ENCODE data around the gene FAAP24. TPM values are rescaled to one million over a fixed set of nuclear protein-coding genes. Genes with fewer than 3 reads are reported as not detected.
A peak's percentile ranks its signal among the peaks of the same experiment; 100 is the strongest.
"Not testable (repeated sequence)": the region's sequence is repeated elsewhere in the genome, so short reads cannot be mapped to it uniquely, and the experiment has no call there.

Gene FAAP24, protein sequence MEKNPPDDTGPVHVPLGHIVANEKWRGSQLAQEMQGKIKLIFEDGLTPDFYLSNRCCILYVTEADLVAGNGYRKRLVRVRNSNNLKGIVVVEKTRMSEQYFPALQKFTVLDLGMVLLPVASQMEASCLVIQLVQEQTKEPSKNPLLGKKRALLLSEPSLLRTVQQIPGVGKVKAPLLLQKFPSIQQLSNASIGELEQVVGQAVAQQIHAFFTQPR
- 1 to 10 TPM; 2.9 to 3.3 (median 3.1) TPM for polyA plus RNA-seq (ENCODE audit: insufficient read length in 4 of 4)

DNA sequence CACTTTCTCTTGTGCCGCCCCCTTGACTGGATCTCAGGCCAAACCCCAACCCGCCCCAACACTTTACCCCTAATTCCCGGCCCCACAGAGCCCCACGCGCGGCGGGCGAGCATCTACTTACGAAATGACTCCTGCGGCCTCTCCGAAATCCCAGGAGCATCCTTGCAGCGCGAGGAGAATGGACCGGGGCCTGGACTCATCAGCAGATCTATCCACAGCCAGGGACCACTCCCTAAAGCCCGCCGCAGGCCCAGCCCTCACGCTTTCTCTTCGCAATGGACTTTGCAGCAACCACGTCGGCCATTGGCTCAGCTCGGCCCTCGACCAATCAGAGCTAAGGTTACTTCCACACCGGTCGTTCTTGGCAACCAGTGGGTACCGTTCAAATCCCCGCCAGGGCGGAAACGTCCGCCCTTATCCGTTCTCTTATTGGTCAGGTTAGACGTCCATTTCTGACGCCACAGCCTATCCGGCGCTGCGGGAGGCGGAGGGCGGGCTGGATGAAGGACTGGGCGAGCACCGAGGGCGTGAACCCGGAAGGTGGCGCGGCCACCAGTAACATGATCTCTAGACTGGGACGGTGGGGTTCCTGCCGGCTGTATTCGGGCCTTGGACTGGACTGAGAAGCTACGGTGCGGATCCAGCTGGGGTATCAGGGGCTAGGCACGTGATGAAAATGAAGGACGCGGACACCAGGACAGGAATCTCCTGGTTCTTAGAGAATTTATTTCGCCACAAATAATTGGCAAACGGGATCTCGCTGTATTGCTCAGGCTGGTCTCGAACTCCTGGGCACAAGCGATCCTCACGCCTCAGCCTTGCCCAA is at the start of gene FAAP24, which contains the start of gene CEP89:
Gene FAAP24 (plus strand): TSS at position 528 of the 826 bp plus-strand sequence. CDS start 955 bp downstream, outside the sequence.
Gene CEP89 (minus strand): TSS at position 244 of the 826 bp plus-strand sequence. CDS start 84 bp downstream, at position 160.
- peak; percentile 98 to 99 (median 99) for DNase-seq (ENCODE audit: low read depth in 4 of 4, low spot score in 2 of 4)

DNA sequence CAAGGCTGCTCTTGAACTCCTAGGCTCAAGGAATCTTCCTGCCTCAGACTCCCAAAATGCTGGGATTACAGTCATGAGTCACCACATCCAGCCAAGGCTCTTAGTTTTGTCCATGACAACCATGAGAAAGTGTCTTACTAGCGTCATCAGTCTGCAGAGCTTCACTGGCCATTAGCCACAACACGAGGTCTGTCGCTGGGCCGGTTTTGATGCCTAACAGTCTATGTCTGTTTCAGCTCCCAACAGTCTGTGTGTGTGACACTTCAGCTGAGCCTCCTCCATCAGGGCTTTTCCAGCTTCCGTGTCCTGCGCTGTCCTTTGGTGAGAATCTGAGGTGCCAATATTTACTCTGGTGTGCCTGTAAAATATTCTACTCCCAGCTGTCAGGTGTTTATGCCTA is 47.8 kb upstream of the FAAP24 start:
- DNase-seq (ENCODE audit: low read depth in 4 of 4, low spot score in 2 of 4) = no peak

DNA sequence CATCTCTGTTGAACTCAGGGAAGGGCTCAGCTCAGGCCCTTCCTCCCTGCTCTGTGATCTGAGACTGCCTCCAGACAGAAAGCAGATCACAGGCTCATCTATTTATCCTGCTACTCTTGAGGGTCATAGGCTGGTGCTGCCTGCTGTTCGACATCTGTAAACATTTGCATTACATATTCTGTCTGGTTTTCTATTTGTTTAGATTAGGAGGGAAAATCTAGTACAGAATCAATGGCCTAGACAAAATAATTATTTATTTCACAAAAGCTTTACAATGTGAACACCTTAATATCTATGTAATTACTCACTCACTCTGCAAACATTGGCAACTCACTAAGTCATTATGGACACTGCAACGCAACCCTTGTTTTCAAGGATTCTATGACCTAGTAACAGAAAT is 43.2 kb upstream of the FAAP24 start:
- DNase-seq (ENCODE audit: low read depth in 4 of 4, low spot score in 2 of 4) = no peak

DNA sequence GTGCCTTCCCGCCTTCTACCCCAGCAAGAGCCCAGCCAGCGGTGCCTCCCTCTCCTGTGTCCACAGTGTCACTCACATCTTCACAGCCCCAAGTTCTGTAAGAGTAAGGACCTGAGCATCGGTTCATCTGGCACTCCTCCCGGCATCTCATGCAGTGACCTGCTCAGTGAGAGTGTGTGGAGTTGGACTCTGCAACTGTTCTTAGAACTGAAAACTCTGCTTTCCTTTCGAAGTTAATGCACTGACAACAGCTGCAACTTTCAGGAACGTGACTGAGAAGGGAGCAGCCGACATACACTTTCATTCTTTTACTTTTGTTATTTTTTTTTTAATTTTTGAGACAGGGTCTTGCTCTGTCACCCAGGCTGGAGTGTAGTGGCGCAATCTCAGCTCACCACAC is 41.5 kb upstream of the FAAP24 start:
- no peak for DNase-seq (ENCODE audit: low read depth in 4 of 4, low spot score in 2 of 4)

DNA sequence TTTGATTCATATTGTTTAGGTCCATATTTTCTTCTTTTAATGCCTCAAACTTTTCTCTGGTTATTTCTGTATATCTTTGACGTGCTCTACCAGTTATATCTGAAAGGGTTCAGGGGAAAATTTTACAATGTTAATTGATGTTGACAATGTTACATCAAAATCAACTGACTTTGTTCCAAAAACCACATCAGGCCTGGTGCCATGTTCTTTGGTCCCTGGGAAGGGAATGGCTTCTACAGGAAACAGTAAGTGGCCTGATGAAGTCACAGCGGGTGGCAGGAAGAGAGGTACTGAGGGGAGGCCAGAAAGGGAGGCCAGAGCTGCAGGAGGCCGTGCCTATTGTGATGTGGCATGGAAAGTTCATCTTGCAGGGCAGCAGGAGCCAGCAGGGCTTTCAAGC is 38.5 kb upstream of the FAAP24 start:
- no peak for DNase-seq (ENCODE audit: low read depth in 4 of 4, low spot score in 2 of 4)

DNA sequence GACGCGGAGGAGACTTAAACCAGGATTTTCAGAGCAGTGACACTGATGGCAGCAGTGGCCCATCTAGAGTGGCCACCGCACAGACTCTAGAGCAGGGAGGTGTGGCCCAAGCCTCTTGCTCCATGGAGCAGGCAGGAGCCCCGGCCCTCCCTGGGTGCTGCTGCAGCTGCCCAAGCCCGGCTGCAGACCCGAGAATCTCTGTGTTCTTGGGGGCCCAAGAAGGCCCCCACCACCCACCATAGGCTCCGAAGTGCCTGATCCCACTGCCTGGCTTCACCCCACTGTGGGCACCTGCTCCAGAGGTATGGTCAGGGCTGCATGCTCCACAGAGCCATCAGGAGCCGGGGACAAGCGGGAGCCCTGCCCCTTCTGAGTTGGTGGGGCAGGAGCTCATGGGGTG is 36.4 kb upstream of the FAAP24 start:
- DNase-seq (ENCODE audit: low read depth in 4 of 4, low spot score in 2 of 4) = no peak

DNA sequence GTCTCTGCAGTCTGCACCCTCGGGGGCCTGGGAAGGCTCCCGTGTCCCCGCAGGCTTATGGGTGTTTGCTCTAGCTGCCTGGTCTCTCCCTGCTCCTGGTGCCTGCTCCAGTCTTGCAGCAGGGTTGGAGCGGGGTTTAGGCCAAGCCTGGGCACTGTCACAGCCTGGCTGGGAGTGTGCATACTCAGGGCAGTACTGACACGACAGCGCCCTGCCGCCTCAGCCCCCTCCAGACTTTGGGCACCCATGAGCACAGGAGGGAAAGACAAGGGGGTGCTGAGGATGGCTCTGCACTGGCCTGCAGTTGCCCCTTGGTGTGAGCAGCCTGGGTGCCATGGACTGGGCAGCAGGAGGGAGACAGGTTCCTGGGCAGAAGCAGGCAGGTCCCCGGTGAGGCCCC is 36.0 kb upstream of the FAAP24 start:
- no peak for DNase-seq (ENCODE audit: low read depth in 4 of 4, low spot score in 2 of 4)

DNA sequence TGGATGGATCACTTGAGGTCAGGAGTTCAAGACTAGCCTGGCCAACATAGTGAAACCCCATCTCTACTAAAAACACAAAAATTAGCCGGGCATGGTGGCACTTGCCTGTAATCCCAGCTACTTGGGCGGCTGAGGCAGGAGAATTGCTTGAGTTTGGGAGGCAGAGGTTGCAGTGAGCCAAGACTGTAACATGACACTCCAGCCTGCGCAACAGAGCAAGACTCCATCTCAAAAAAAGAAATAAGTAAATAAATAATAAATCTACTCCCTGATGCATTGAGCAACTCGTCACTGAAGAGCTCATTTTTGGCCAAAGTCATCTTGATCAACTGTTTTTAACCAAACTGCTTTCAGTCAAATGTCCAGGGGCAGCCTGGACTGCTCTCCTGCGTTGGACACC is 30.8 kb upstream of the FAAP24 start:
- DNase-seq (ENCODE audit: low read depth in 4 of 4, low spot score in 2 of 4) = not testable (repeated sequence)

DNA sequence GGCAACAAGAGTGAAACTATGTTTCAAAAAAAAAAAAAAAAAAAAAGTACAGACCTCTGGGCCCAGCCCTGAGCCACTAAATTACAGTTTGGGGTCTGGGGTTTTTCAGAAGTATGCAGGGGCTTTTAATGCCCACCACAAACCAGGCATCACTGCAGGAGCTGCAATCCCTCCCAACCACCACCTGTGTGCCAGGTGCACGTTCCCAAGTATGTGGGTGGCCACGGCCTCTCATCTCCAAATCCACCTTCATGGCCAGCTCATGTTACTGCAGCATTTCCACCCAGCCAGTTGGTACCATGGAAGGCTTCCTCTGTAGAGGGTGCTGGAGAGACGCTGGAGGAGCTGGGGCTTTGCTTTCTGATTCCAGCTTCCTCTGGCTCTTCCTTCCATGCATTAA is 26.8 kb upstream of the FAAP24 start:
- DNase-seq (ENCODE audit: low read depth in 4 of 4, low spot score in 2 of 4) = no peak

DNA sequence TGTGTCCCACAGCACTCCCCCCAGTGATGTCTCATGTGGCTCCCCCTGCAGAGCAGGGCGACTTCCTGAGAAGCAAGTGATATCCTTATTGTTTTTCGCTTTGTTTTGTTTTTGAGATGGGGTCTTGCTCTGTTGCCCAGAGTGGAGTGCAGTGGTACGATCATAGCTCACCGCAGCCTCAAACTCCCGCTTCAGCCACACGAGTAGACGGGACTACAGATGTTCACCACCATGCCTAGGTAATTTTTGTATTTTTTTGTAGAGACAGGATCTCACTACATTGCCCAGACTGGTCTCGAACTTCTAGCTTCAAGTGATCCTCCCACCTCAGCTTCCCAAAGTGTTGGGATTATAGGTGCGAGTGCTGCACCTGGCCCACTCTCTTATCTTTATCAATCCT is 5.3 kb upstream of the FAAP24 start:
- no peak for DNase-seq (ENCODE audit: low read depth in 4 of 4, low spot score in 2 of 4)

DNA sequence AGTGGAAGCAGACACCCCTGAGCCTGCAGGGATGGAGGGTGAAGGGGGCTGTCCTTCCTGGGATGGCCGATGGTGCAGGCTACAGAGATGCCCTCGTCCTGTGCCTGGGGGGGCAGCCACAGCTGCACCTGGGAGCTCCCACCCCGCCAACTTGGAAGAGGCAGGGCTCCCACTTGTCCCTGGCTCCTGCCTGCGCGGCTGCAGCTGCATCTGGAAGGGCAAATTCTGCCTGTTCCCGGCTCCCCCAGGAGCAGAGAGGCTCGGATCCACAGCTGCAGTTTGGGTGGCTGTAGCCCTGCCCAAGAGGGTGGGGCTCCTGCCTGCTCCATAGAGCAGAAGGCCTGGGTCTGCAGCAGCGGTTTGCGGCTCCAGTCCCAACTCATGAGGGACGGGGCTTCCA is 2.5 kb upstream of the FAAP24 start:
- DNase-seq (ENCODE audit: low read depth in 4 of 4, low spot score in 2 of 4) = no peak

DNA sequence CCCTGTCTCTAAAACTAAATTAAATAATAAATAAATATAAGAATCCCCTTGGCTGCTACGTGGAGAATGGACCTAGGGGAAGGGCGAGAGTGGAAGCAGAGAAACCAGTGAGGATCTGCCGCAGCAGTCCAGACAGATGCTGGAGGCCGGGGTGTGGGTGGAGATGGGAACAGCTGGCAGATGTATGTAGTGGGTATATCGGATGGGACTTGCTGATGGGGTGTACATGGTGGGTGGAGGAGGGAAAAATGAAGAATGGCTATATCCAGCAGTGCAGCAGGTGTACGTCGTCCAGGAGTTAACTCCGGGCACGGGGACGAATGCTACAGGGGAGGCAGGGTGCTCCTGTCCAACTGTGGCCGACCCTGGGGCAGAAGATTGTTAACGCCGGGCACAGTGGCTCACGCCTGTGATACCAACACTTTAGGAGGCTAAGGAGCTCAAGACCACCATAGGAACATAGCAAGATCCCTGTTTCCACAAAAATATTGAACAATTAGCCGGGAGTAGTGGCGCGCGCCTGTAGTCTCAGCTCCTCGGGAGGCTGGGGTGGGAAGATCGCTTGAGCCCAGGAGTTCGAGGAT is 938 bp upstream of the FAAP24 start:
- DNase-seq (ENCODE audit: low read depth in 4 of 4, low spot score in 2 of 4) = no peak

DNA sequence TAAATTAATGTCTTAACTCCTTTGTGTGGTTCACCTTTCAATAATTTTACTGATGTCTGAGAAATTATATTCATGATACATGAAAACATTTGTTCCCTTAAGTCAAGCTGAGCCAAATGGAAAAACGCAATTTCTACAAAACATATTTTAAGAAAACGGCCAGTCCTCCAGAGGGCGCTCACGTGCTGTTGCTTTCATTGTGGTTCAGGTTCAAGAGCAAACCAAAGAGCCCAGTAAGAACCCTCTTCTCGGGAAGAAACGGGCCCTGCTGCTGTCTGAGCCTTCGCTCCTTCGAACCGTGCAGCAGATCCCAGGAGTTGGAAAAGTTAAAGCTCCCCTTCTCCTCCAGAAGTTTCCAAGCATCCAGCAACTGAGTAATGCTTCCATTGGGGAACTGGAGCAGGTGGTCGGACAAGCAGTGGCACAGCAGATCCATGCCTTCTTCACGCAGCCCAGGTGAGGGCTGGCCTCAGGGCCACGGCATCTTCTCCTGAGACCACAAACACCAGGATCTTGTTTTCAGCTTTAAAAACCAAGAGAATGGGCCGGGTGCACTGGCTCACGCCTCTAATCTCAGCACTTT is 4.3 kb downstream of the FAAP24 start:
- DNase-seq (ENCODE audit: low read depth in 4 of 4, low spot score in 2 of 4) = peak; percentile 16 to 48 (median 30)

DNA sequence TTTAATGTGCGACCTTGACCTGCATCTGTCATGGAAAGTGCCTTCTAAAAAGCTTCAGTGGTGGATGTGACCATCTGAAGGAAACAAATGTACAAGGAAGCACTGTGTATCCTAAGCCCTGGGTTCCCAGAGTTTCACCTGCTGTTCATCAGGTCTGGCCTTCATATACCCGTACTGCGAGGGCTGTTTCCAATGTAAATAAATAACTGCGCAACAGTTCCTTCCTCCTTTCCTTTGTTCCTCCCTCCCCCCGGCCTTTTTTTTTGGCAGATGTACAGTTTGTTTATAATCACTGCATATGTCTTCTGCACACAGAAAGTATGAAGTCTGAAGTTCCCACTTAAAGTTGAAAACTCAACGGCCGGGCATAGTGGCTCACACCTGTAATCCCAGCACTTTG is 5.2 kb downstream of the FAAP24 start:
- DNase-seq (ENCODE audit: low read depth in 4 of 4, low spot score in 2 of 4) = no peak

DNA sequence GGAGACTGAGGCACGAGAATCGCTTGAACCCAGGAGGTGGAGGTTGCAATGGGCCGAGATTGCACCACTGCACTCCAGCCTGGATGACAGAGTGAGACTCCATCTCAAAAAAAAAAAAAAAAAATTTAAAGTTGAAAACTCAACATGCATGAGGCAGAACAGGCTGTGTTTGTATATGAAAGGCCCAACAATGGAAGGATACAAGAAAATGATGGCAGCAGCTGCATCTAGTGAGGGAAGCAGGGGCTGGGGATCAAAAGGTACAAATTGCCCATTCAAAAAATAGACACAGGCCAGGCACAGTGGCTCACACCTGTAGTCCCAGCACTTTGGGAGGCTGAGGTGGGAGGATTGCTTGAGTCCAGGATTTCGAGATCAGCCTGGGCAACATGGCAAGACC is 5.8 kb downstream of the FAAP24 start:
- not testable (repeated sequence) for DNase-seq (ENCODE audit: low read depth in 4 of 4, low spot score in 2 of 4)

DNA sequence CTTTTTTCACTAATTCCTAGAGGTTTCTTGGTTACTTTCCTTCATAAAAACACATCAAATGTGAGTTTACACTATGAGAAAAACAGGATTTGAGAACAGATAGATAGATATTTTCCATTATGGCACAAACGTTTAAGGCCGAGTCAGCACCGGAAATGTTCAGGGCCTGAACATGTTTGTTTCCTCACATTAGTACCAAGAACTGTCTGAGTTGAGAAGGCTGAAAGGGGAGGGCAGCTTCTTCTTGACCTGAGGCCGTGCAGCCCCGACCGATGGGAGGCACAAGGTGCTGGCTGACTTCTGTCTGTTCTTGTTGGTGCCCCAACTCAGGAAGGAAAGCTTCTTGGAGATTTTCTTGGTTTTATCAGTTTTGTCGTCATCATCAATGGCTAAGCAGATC is 7.8 kb downstream of the FAAP24 start:
- DNase-seq (ENCODE audit: low read depth in 4 of 4, low spot score in 2 of 4) = not testable (repeated sequence)

DNA sequence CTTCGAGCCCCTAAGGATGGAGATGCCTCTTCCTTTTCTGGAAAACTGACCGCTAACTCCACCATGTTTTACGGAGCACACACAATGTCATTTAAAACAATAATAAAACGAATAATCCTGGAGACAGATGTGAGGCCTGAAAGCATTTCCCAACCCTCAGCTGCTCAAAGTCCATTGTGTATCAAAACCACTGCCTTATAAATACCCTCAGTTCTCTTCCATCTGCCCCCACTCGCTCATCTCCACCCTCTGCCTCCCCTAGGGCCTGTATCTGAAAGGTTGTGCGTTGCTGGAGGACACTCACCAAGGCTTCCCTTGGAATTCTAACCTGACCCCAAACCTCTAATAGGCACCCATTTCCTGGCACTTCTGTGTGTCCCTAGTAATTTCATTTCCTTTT is 10.4 kb downstream of the FAAP24 start:
- DNase-seq (ENCODE audit: low read depth in 4 of 4, low spot score in 2 of 4) = not testable (repeated sequence)

DNA sequence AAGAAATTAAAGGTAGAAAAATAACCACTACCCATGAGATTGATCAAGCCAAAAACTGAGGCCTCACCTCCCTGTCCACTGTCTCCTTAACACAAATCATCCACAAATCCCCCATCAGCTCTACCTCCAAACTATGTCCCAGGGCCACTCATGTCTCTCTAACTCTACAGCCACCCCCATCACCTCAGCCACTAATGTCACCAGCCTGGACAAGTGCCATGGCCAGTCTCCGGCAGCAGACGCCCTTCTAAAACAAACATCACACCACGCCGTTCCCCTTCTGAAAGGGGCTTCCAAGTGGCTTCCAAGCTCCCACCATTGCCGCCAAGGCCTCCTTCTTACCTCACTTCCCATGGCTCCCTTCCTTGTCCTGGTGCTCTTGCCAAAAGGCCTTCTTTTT is 16.2 kb downstream of the FAAP24 start:
- DNase-seq (ENCODE audit: low read depth in 4 of 4, low spot score in 2 of 4) = not testable (repeated sequence)

DNA sequence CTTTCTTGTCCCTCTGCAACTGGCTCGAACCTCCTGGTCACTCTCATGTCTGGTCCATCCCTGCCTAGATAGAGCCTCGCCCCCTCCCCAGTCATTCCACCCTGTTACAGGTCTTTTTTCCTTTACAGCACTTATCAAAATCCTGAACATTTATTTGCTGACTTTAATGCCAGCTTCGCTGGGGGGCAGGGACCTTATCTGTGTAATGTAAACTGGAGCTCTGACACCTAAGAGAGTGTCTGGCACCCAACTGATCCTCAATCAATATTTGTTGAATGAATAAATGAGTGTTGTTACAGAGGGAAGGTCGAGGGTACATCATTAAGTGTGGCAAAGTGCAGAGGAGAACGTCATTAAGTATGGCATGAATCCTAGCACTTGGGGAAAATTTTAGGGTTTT is 16.7 kb downstream of the FAAP24 start:
- DNase-seq (ENCODE audit: low read depth in 4 of 4, low spot score in 2 of 4) = no peak

DNA sequence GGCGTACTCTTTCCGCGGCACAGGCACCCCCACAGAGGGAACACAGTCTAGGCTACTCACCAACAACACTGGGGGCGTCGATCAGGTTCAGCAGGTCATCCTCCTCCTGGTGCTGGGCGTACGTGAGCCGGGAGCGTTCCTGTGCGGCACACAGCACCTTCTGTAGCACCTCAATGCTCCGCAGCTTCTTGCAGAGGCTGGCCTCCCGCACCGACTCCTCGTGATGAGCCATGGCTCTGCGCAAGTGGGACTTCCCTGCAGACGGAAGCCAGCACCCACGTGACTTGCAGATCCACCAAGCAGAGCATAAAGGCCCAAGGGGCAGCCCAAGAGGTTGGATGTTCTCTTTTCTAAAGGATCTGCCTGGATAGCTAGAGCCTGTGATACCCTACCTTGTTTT is 23.9 kb downstream of the FAAP24 start:
- not testable (repeated sequence) for DNase-seq (ENCODE audit: low read depth in 4 of 4, low spot score in 2 of 4)

DNA sequence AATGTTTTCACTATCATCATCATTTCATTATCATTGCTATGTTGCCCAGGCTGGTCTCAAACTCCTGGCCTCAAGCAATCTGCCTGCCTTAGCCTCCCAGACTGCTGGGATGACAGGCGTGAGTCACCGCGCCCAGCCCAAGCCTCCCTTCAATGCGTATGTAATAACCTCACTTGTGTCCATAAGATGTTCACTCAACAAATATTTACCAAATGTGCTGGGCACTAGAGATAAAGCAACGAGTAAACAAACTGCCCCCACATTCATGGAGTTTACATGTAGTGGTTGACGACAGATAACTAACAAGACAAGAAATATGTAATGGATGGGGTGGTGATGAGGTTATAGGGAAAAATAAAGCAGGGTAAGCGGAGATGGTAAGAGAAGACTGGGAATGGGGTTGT is 25.0 kb downstream of the FAAP24 start:
- DNase-seq (ENCODE audit: low read depth in 4 of 4, low spot score in 2 of 4) = not testable (repeated sequence)
